NCI-H2107 treated with DMSO at 0.1 percent for 48 hours (cell line): ENCODE results near the gene THUMPD2.

Experiments
- DNase-seq: peaks from one replicate; lab custom pipeline; 2025; ENCODE audit not compliant: unreplicated experiment; lab: John Stamatoyannopoulos, UW

Gene THUMPD2

GRCh38 chr2:39720970-39721369 lies 58.1 kb downstream of the THUMPD2 start:
- DNase-seq: no peak

- no peak for DNase-seq
Observed at GRCh38 chr2:39719317-39719716, 59.7 kb downstream of the THUMPD2 start.

DNA sequence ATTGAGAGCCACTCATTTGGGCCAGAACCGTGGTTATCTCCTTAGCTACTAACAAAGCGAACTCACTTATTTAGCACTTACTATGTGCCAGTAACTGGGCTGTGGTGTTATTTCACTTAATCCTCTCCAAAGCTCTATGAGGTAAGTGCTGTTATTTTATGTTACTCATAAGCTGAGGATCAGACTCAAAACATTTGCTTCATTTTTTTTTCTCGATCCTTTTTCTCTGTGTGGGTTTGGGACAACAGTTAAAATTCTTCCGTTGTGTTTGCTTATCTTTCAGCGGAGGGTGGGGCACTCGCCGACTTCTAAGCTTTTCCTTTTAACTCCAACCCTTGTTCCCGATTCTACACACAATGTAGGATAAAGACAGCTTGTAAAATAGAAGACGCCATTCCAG lies 60.6 kb downstream of the THUMPD2 start:
- DNase-seq: no peak

DNA sequence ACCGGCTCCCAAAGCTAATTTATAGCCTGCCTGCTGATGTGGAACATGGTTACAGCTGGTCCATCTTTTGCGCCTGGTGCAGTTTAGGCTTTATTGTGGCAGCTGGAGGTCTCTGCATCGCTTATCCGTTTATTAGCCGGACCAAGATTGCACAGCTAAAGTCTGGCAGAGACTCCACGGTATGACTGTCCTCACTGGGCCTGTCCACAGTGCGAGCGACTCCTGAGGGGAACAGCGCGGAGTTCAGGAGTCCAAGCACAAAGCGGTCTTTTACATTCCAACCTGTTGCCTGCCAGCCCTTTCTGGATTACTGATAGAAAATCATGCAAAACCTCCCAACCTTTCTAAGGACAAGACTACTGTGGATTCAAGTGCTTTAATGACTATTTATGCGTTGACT lies 62.0 kb downstream of the THUMPD2 start:
- DNase-seq: no peak

DNA sequence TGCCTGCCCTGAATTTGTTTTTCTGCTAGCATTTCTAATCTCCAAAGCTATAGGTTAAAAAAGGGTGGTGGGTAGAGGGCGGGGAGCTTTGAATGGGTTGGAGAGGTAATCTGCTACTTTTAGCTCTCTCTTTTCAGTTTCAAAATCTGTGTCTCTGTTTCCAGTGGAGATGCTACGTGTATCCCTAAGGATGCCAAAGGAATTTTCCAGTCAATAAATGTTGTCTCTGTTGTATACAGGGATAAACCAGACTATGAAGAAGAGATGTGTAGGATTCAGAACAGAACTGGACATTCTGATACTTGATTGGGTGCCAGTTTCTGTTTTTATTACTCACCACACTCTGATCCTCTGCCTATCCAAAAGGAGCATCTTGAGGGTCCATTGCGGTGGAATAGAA lies 63.2 kb downstream of the THUMPD2 start:
- DNase-seq: no peak

DNA sequence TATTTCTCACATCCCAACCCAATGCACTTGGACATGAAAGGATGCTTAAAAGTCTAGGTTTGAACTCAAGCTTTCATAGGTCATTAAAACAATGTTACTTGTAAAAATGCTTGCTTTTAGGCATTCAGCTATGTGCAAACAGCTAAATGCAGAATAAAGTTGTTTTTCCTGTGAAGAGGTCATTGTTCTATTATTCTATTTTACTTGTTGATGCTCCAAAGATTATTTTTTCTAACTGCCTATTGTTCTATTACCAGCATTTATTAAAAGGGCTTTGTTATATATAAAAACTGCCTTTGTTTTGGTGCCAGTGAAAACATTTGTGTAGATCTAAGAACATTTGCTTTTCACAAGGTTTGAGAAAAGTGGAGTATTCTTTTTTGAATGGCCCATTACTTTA lies 64.0 kb downstream of the THUMPD2 start:
- no peak for DNase-seq

- DNase-seq: no peak
Observed at GRCh38 chr2:39712953-39713352, 66.1 kb downstream of the THUMPD2 start.

DNA sequence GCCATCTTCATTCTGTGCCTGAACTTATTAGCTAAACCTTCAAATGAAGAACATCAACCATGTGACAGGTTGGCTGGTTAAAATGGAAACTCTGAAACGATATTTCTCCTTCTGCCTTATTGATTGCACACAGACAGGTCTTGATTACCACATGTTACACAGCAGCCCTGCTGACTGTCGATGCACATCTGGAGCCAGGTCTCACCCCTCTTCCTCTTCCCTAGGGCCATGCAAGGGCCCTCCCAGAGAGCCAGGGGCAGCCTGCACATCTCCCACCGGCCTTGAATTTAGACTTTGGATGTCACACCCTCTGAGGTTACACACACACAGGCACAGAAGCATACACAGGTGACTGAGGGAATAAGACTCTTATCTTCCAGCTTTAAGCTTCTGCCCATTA lies 68.3 kb downstream of the THUMPD2 start:
- no peak for DNase-seq

GRCh38 chr2:39708003-39708402 lies 71.1 kb downstream of the THUMPD2 start:
- DNase-seq: no peak

GRCh38 chr2:39706945-39707344 lies 72.1 kb downstream of the THUMPD2 start:
- DNase-seq: no peak

GRCh38 chr2:39706312-39706711 lies 72.7 kb downstream of the THUMPD2 start:
- DNase-seq: no peak

DNA sequence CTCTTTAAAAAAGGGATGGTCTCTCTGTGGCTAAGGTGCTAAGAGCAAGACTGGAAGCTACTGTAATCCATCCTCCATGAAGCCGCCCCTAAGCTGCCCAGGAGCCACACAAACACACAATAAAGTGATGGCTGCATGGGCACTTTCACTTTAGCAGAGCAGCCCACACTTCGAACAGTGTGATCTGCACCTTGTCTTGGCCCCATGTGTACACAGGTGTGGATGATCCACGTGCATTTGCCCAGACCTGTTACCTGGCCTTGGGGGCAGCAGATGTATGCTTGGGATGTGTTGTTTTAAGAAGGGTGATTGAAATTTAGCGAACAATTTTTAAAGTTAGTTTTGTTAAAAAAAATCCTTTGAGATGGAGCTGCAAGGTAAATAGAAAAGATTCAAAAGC lies 73.4 kb downstream of the THUMPD2 start:
- no peak for DNase-seq

GRCh38 chr2:39704540-39704939 lies 74.5 kb downstream of the THUMPD2 start:
- DNase-seq: no peak

- DNase-seq: no peak
Observed at GRCh38 chr2:39703181-39703872, 75.7 kb downstream of the THUMPD2 start.

DNA sequence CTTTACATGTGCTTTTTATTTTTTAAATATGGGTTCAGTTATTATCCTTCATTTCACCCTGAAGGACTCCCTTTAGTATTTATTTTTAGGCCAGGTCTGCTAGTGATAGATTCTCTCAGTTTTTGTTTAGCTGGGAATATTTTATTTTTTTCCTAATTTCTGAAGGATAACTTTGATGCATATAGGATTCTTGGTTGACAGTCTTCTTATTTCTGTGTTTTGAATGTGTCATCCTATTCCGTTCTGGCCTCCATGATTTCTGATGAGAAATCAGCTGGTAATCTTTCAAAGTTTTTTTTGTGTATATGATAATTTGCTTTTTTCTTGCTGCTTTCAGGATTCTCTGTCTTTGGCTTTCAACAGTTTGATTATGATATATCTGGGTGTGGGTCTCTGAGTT lies 77.9 kb downstream of the THUMPD2 start:
- no peak for DNase-seq

GRCh38 chr2:39697454-39697853 lies 81.6 kb downstream of the THUMPD2 start:
- DNase-seq: no peak

GRCh38 chr2:39696838-39697237 lies 82.2 kb downstream of the THUMPD2 start:
- peak; percentile 78 for DNase-seq

DNA sequence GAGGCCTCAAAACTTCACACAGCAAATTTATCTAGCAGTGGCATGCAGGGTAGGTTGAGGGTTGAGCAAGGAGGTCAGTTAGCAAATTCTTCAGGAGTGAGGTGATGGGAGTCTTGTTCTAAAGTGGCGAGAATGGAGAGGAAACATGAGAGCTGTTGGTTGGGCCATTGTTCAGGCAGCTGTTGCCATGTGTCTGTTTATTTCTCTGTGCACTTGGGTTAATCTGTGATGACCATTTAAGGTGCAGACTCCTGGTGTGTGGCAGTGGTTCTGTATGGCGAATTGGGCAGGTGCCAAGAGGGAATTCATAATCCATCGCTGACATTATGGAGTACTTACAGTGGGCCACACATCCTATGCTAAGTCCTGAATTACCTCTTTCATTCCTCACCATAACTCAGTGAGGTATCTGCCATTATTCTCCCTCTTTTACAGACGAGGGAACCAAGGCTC lies 82.9 kb downstream of the THUMPD2 start:
- DNase-seq: peak; percentile 96

GRCh38 chr2:39693245-39693644 lies 85.8 kb downstream of the THUMPD2 start:
- DNase-seq: no peak

GRCh38 chr2:39689876-39690275 lies 89.2 kb downstream of the THUMPD2 start:
- no peak for DNase-seq

DNA sequence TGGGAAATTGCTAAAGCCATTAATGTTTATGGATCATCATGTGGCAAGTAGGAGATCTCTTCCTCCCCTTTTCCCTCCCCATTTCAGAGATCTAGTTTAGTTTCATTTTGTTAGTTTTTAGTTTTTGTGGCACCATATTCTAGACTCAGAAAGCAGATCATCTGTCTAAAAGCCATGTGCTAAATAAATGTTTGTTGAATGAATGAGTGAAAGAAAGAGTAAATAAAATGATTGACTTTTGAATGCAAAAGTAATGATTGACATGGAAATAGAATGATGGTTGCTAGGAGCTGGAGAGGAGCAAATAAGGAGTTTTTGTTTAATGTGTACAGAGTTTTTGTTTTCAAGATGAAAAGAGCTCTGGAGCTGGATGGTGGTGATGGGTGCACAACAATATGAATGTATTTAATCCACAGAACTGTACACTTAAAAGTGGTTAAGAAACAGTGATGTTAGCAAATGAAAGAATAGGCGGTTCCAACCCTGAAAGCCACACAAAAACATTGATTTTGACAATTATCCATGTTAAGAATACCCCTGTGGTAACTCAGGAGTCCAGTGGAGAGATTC lies 89.7 kb downstream of the THUMPD2 start:
- DNase-seq: no peak

DNA sequence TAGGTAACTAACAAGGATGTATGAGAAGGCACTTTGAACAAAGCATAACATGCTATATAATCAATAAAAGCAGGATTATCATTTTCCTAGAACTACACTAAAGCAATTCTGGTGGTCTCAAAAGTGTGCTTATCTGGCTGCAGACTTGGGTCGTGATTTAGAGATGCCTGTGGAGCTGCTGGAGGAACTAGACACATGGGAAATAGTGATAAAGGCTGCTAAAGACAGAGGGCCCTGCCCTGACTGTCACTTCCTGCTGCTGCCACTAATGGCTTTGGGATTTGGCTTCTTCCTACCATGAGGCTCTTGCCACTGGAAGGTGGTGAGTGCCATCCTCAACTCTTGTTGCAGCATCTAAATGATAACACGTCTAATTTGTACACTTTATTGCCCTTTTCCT lies 90.9 kb downstream of the THUMPD2 start:
- DNase-seq: no peak

GRCh38 chr2:39686456-39686855 lies 92.6 kb downstream of the THUMPD2 start:
- no peak for DNase-seq
